Epithelial cell of esophagus (primary cell): ENCODE results near the gene AP2A1.
A peak's percentile ranks its signal among the peaks of the same experiment; 100 is the strongest.

Experiments
- DNase-seq: peaks from one replicate; pipeline ENCODE4 v3.0.0; 2010; ENCODE audit warnings: low read depth
- H3K4me3 ChIP-seq: 2 replicates; pipeline ENCODE4 v1.5.1; 2011; ENCODE audit warnings: mild to moderate bottlenecking, low read length, control low read depth
- TF ChIP-seq, protein P1 (sequence below): IDR thresholded peaks from 2 replicates; pipeline ENCODE4 v1.5.1; 2011; ENCODE audit warnings: low read depth, mild to moderate bottlenecking, low read length, control low read depth, inconsistent platforms; ENCODE audit not compliant: insufficient read depth; ENCODE audit errors: missing control alignments

AP2A1 gene

DNA sequence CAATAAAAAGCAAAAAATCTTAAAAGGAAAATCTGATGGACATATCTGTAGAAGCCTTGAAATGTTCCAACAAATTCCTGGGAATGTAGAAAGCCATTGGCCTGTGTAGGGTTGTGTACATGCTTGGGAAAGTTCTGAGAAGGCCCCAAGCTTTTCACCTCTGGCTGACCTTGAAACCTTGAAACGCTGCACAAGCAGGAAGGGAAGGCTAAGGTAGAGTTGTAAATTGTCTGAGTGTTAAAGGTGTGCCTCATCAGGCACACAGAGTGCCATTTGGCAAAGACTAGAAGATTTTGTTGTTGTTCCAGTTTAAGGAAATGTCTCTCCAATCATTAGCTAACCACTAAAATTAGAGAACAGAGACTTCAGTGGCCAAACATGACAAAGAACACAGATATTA is 14.1 kb upstream of the AP2A1 start:
- TF ChIP-seq, protein P1, sequence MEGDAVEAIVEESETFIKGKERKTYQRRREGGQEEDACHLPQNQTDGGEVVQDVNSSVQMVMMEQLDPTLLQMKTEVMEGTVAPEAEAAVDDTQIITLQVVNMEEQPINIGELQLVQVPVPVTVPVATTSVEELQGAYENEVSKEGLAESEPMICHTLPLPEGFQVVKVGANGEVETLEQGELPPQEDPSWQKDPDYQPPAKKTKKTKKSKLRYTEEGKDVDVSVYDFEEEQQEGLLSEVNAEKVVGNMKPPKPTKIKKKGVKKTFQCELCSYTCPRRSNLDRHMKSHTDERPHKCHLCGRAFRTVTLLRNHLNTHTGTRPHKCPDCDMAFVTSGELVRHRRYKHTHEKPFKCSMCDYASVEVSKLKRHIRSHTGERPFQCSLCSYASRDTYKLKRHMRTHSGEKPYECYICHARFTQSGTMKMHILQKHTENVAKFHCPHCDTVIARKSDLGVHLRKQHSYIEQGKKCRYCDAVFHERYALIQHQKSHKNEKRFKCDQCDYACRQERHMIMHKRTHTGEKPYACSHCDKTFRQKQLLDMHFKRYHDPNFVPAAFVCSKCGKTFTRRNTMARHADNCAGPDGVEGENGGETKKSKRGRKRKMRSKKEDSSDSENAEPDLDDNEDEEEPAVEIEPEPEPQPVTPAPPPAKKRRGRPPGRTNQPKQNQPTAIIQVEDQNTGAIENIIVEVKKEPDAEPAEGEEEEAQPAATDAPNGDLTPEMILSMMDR: no peak
- no peak for DNase-seq
- no peak overlapping the region for H3K4me3 ChIP-seq

DNA sequence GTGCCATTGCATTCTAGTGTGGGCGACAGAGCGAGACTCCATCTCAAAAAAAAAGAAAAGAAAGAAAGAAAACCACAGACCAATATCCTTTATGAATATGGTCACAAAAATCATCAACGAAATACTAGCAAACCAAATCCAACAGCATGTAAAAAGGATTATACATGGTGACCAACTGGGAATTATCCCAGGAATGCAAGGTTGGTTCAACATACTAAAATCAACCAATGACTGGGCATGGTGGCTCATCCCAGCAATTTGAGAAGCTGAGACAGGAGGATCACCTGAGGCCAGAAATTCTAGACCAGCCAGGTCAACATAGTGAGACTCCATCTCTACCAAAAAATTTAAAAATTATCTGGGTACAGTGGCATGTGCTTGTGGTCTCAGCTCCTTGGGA is 10.8 kb upstream of the AP2A1 start:
- TF ChIP-seq, protein P1: no peak
- no peak for DNase-seq
- H3K4me3 ChIP-seq: no peak overlapping the region

DNA sequence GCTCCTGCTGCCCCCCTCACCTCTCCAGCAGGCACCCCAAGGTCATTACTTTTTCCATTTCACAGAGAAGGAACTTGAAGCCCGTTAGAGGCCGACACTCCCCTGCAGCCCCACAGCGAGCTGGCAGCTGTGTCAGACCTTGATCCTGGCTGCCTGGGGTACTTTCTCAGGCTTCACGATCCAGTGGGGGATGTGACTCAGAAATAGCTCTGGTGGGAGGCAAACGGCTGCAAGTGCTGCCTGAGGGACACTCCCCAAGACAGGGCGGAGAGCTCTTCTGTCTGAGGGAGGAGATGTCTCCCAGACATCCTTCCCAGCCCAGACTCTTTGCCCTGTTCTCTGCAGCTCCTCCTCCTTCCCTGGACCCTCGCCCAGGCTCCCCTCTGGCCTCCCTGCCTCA is 8.5 kb upstream of the AP2A1 start:
- DNase-seq: peak; percentile 24
- TF ChIP-seq, protein P1: no peak
- H3K4me3 ChIP-seq: no peak overlapping the region

DNA sequence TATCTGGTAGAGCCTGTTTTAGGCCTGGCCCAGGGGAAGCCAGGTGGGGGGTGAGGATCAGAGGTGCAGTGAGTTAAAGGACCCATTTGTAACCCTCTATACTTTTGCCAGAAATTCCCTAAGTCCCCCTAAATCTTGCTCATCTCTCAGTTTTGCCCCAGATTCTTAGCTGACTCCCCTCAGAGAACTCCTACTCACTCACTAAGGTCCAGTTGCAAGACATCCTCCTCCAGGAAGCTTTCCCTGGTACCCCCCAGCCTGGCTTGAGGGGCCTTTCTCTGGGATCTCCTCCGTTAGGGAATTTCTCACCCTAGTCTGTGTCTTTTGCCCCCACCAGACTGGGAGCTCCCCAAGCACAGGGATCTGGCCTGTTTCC is 5.6 kb upstream of the AP2A1 start:
- TF ChIP-seq, protein P1: no peak
- no peak overlapping the region for H3K4me3 ChIP-seq
- DNase-seq: no peak

DNA sequence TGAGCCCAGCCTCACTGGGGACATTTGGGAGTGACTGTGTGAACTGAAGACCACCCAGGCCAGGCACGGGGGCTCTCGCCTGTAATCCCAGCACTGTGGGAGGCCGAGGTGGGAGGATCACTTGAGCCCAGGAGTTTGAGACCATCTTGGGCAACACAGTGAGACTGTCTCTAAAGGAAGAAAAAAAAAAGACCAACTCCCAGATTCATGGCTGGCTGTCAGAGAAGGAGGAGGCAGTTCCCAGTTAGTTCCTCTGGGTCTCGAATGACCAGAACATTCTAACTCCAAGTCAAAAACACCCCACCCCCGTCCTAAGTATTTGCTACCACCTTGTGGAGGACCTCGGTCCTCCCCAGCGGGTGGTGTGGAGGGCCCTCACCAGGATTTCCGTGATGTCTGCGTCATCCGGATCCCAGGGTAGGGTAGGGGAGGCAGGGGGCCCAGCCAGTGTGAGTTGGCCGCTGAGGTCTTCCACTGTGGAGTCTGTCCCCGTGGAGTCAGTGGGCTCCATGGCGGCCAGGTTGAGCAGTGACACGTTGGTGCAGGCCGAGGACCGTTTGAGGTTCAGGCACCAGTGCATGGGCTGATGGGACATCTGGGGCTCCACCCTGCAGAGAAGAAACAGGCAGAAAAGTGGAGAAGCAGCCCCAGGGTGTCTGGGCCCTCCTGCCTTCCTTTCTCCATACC is 5.0 kb upstream of the AP2A1 start:
- TF ChIP-seq, protein P1: peak; percentile 10
- DNase-seq: no peak
- no peak overlapping the region for H3K4me3 ChIP-seq

DNA sequence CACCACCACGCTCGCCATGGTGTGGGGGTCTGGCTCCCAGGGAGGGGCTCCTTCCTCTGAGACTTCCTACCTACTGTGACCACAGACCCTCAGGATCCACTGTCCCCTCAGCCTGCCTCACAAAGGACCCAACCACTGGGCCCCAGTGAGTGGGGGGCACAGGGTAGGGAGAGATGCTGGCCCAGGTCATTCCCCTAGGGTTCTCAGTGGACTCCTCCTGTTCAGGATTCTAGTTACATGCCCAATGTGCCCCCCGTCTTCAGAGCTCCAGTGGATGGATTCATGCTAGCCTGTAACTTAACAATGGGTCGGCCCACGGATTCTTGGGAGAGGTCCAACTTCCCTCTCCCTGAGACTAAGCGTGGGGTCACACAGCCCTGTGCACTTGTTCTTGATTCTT is 3.6 kb upstream of the AP2A1 start, which contains the start of gene TSKS:
Gene TSKS, minus strand, starts transcription at position 77 of the 400 bp plus-strand sequence. Its CDS starts 59 bp downstream, at position 18.
- H3K4me3 ChIP-seq: no peak within 1 kb of the TSS
- DNase-seq: no peak
- TF ChIP-seq, protein P1: no peak

DNA sequence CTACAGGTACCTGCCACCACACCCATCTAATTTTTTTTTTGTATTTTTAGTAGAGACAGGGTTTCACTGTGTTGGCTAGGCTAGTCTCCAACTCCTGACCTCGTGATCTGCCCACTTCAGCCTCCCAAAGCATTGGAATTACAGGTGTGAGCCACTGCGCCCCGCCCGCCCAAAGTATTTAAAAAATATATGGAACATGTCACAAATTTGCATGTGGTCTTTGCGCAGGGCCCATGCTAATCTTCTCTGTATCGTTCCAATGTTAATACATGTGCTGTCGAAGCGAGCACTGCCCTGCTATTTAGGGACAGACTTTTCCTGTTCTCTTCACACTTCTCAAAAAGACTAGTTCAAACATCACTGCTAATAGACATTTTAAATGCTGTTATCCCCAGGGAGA is 2.5 kb upstream of the AP2A1 start:
- H3K4me3 ChIP-seq: no peak overlapping the region
- TF ChIP-seq, protein P1: no peak
- no peak for DNase-seq
